HepG2 (cell line): Measurements from ENCODE around the gene SLC25A25. TPM values are rescaled to one million over a fixed set of nuclear protein-coding genes. Genes with fewer than 3 reads are reported as not detected.

Experiments
- IKZF4 ChIP-seq: sonication (generic); formaldehyde crosslinking; IDR thresholded peaks from 2 replicates; pipeline ENCODE4 v1.5.1; 2020; ENCODE audit warnings: borderline replicate concordance, mild to moderate bottlenecking, low read depth, missing genetic modification reagents; ENCODE audit errors: not compliant biosample characterization
- MIER2 ChIP-seq: IDR thresholded peaks from 2 replicates; pipeline ENCODE4 v1.6.1; 2016; ENCODE audit warnings: missing biosample characterization, missing genetic modification reagents
- MIXL1 ChIP-seq: IDR thresholded peaks from 2 replicates; pipeline ENCODE4 v1.6.1; 2016
- NCOA5 ChIP-seq: sonication (generic); formaldehyde crosslinking; IDR thresholded peaks from 2 replicates; pipeline ENCODE4 v1.4.0; 2020; ENCODE audit warnings: missing genetic modification reagents
- RBAK ChIP-seq: sonication (generic); formaldehyde crosslinking; IDR thresholded peaks from 2 replicates; pipeline ENCODE4 v1.5.1; 2020; ENCODE audit warnings: mild to moderate bottlenecking, missing genetic modification reagents
- SRSF9 ChIP-seq: fragments of 200-400 bp; formaldehyde crosslinking; IDR thresholded peaks from 2 replicates; pipeline ENCODE4 v1.6.1; 2018; ENCODE audit warnings: borderline replicate concordance, mild to moderate bottlenecking, low read depth, low read length; ENCODE audit not compliant: insufficient read depth, poor library complexity, severe bottlenecking
- SUZ12 ChIP-seq: fragments of 150-350 bp; IDR thresholded peaks from 2 replicates; pipeline ENCODE4 v1.6.1; 2014; ENCODE audit warnings: low read depth, low read length
- TAF1 ChIP-seq: sonication (generic); formaldehyde crosslinking; IDR thresholded peaks from 2 replicates; pipeline ENCODE4 v1.4.0; 2020; ENCODE audit warnings: missing genetic modification reagents
- TBX3 ChIP-seq: fragments of 450-650 bp; IDR thresholded peaks from 2 replicates; pipeline ENCODE4 v1.6.1; 2017; ENCODE audit warnings: antibody characterized with exemption, mild to moderate bottlenecking, inconsistent platforms, borderline replicate concordance
- ZFP1 ChIP-seq: IDR thresholded peaks from 2 replicates; pipeline ENCODE4 v1.6.1; 2016
- ZMYM3 ChIP-seq: sonication (generic); formaldehyde crosslinking; IDR thresholded peaks from 2 replicates; pipeline ENCODE4 v1.5.1; 2020; ENCODE audit warnings: mild to moderate bottlenecking, missing genetic modification reagents
- ZNF101 ChIP-seq: sonication (generic); formaldehyde crosslinking; IDR thresholded peaks from 2 replicates; pipeline ENCODE4 v1.4.0; 2020; ENCODE audit warnings: mild to moderate bottlenecking, low read depth, missing genetic modification reagents, borderline replicate concordance
- ZNF510 ChIP-seq: sonication (generic); formaldehyde crosslinking; IDR thresholded peaks from 2 replicates; pipeline ENCODE4 v1.4.0; 2020; ENCODE audit warnings: low read depth, mild to moderate bottlenecking, missing genetic modification reagents
- ZNF629 ChIP-seq: sonication (generic); formaldehyde crosslinking; conservative IDR thresholded peaks from 2 replicates; pipeline ENCODE4 v1.5.0; 2020; ENCODE audit warnings: missing genetic modification reagents
- ZNF772 ChIP-seq: sonication (generic); formaldehyde crosslinking; IDR thresholded peaks from 2 replicates; pipeline ENCODE4 v1.5.0; 2020; ENCODE audit warnings: mild to moderate bottlenecking, missing genetic modification reagents
- polyA plus RNA-seq, 8 experiments: library from polyadenylated mRNA; depleted of rRNA in 3 of 8; stranded (reverse) in 7 of 8; unstranded in 1 of 8; fragments of >200 nt; fragmentation: Illumina TruSeq in 4 of 8; extraction: Trizol in 4 of 8; gene quantifications; 2 replicates each; pipeline versions ENCODE4 v1.2.1 to v1.2.3, GENCODE V29; 2011 to 2016; ENCODE audit warnings: low read depth in 4 of 8, missing spikeins in 1 of 8, mixed read lengths in 1 of 8; ENCODE audit not compliant: insufficient read depth in 1 of 8
- total RNA-seq, 5 experiments: library from RNA; depleted of rRNA; stranded (reverse); fragments of >200 nt; fragmentation: Illumina TruSeq; extraction: Trizol; gene quantifications; 2 replicates each; pipeline ENCODE4 v1.2.3, GENCODE V29; 2016; ENCODE audit warnings: low read depth in 1 of 5
- TF ChIP-seq, protein P1 (sequence below): sonication (generic); formaldehyde crosslinking; conservative IDR thresholded peaks from 2 replicates; pipeline ENCODE4 v1.4.0; 2020; ENCODE audit warnings: missing genetic modification reagents
- TF ChIP-seq, protein P2 (sequence below): sonication (generic); formaldehyde crosslinking; IDR thresholded peaks from 2 replicates; pipeline ENCODE4 v1.5.0; 2020; ENCODE audit warnings: mild to moderate bottlenecking, missing genetic modification reagents, moderate library complexity
- TF ChIP-seq, protein P3 (sequence below): fragments of 450-650 bp; IDR thresholded peaks from 2 replicates; pipeline ENCODE4 v1.6.1; 2016
- TF ChIP-seq, protein P4 (sequence below): IDR thresholded peaks from 2 replicates; pipeline ENCODE4 v1.6.1; 2016; ENCODE audit warnings: missing biosample characterization, missing genetic modification reagents, low read depth
- TF ChIP-seq, protein P5 (sequence below): sonication (generic); formaldehyde crosslinking; IDR thresholded peaks from 2 replicates; pipeline ENCODE4 v1.5.0; 2020; ENCODE audit warnings: missing genetic modification reagents
- TF ChIP-seq, protein P6 (sequence below): sonication (generic); formaldehyde crosslinking; IDR thresholded peaks from 2 replicates; pipeline ENCODE4 v1.9.0; 2021; ENCODE audit warnings: missing genetic modification reagents, mild to moderate bottlenecking, borderline replicate concordance

The SLC25A25 gene
- total and polyA plus RNA-seq, 2 of the 13 experiments (the other 11 are each of a cell fraction or from before 2014, with no cell fraction given): 10.5 to 24.8 TPM

DNA sequence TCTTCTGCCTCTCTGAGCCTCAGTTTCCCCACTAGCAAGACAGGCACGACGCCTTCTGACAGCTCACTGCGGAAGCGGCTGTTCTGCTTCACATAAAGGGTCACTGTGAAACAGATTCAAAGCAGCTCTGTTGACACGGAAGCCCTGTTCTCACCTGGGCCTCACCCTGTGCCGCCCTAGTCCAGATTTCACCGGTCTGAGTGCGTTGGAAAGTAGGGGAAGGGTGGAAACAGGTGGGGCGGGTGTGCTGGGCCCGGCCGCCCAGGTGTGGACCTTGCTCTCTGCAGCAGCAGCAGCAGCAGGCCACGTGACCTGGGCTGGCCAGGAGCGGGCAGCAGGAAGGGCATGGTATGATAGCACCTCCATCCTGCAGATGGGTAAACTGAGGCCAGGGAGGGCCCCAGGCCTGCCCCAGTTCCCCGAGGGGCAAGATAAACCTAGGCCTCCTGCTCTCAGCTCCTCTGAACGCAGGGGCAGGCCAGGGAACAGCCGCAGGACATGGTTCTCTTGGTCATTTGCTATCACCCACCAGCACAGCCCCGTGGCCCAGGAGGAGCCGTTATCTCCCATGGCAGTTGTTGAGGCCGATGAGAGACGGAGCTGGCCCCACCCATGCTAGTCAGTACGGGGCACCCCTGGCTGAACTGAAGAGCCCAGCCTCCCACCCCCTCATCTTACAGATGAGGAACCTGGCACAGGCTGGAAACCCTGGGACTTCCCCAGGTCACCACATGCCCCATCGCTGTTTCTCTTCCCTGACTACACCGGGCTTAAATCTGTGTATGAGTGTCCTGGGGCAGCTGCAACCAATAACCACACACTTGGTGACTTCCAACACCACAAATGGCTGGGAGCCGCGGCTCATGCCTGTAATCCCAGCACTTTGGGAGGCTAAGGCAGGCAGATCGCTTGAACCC is 47.4 kb downstream of the SLC25A25 start (continued):
- TF ChIP-seq, protein P1, sequence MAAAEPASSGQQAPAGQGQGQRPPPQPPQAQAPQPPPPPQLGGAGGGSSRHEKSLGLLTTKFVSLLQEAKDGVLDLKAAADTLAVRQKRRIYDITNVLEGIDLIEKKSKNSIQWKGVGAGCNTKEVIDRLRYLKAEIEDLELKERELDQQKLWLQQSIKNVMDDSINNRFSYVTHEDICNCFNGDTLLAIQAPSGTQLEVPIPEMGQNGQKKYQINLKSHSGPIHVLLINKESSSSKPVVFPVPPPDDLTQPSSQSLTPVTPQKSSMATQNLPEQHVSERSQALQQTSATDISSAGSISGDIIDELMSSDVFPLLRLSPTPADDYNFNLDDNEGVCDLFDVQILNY (CRISPR knock-in tag): no peak
- TF ChIP-seq, protein P2, sequence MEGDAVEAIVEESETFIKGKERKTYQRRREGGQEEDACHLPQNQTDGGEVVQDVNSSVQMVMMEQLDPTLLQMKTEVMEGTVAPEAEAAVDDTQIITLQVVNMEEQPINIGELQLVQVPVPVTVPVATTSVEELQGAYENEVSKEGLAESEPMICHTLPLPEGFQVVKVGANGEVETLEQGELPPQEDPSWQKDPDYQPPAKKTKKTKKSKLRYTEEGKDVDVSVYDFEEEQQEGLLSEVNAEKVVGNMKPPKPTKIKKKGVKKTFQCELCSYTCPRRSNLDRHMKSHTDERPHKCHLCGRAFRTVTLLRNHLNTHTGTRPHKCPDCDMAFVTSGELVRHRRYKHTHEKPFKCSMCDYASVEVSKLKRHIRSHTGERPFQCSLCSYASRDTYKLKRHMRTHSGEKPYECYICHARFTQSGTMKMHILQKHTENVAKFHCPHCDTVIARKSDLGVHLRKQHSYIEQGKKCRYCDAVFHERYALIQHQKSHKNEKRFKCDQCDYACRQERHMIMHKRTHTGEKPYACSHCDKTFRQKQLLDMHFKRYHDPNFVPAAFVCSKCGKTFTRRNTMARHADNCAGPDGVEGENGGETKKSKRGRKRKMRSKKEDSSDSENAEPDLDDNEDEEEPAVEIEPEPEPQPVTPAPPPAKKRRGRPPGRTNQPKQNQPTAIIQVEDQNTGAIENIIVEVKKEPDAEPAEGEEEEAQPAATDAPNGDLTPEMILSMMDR (CRISPR knock-in tag): peak; percentile 41; the same call in 1 of the 2 replicates
- TF ChIP-seq, protein P3, sequence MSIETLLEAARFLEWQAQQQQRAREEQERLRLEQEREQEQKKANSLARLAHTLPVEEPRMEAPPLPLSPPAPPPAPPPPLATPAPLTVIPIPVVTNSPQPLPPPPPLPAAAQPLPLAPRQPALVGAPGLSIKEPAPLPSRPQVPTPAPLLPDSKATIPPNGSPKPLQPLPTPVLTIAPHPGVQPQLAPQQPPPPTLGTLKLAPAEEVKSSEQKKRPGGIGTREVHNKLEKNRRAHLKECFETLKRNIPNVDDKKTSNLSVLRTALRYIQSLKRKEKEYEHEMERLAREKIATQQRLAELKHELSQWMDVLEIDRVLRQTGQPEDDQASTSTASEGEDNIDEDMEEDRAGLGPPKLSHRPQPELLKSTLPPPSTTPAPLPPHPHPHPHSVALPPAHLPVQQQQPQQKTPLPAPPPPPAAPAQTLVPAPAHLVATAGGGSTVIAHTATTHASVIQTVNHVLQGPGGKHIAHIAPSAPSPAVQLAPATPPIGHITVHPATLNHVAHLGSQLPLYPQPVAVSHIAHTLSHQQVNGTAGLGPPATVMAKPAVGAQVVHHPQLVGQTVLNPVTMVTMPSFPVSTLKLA: peak; percentile 66
- TF ChIP-seq MIER2 (CRISPR knock-in tag) (peak; percentile 86), MIXL1 (CRISPR knock-in tag) (peak; percentile 85), ZNF101 (CRISPR knock-in tag) (0 out of 2 replicates have a peak, but pooled peaks have one; percentile 71), ZFP1 (CRISPR knock-in tag) (no peak), SRSF9 (no peak), ZMYM3 (peak; percentile 99), RBAK (CRISPR knock-in tag) (no peak), ZNF629 (CRISPR knock-in tag) (peak; percentile 100), ZNF772 (CRISPR knock-in tag) (peak; percentile 90), ZNF510 (CRISPR knock-in tag) (peak; percentile 97), TAF1 (CRISPR knock-in tag) (peak; percentile 35; the same call in 1 of the 2 replicates), NCOA5 (no peak), IKZF4 (CRISPR knock-in tag) (no peak), TBX3 (peak; percentile 89), SUZ12 (no peak)
- TF ChIP-seq, protein P4, sequence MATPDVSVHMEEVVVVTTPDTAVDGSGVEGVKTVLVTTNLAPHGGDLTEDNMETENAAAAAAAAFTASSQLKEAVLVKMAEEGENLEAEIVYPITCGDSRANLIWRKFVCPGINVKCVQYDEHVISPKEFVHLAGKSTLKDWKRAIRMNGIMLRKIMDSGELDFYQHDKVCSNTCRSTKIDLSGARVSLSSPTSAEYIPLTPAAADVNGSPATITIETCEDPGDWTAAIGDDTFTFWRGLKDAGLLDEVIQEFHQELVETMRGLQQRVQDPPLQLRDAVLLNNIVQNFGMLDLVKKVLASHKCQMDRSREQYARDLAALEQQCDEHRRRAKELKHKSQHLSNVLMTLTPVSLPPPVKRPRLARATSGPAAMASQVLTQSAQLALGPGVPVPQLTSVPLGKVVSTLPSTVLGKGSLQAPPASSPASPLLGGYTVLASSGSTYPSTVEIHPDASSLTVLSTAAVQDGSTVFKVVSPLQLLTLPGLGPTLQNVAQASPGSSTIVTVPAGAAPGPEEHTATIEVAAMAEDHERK (CRISPR knock-in tag): no peak
- TF ChIP-seq, protein P5, sequence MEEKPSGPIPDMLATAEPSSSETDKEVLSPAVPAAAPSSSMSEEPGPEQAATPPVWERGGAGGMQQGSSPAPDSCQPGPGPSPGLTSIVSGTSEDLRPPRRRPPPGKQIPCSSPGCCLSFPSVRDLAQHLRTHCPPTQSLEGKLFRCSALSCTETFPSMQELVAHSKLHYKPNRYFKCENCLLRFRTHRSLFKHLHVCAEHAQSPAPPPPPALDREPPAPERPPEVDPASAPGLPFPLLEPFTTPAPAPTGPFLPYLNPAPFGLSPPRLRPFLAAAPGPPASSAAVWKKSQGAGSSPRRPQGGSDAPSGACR (CRISPR knock-in tag): peak; percentile 98
- TF ChIP-seq, protein P6, sequence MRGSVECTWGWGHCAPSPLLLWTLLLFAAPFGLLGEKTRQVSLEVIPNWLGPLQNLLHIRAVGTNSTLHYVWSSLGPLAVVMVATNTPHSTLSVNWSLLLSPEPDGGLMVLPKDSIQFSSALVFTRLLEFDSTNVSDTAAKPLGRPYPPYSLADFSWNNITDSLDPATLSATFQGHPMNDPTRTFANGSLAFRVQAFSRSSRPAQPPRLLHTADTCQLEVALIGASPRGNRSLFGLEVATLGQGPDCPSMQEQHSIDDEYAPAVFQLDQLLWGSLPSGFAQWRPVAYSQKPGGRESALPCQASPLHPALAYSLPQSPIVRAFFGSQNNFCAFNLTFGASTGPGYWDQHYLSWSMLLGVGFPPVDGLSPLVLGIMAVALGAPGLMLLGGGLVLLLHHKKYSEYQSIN (CRISPR knock-in tag): no peak
